A549 (cell line): Measurements from ENCODE around the gene PLA2G7. TPM values are rescaled to one million over a fixed set of nuclear protein-coding genes. Genes with fewer than 3 reads are reported as not detected.

Experiments
- ATAC-seq, 2 experiments: fragments of 200-7000 bp in 1 of 2; fragments of >200 bp in 1 of 2; cut with Nextera tagmentation in 1 of 2; cut with Tn5 transposase in 1 of 2; 3 replicates each; pipeline versions ENCODE4 v1.8.0 to v1.9.1; 2018 to 2020; ENCODE audit warnings: mild to moderate bottlenecking in 1 of 2, moderate library complexity in 1 of 2
- CTCF ChIA-PET: fragments of 300-600 bp; sonication (Branson Sonifier 250); formaldehyde crosslinking; extraction: SDS; loops from one replicate; lab custom pipeline; 2021; ENCODE audit warnings: antibody characterized with exemption, inconsistent platforms; lab: Yijun Ruan, JAX
- POLR2A ChIA-PET: fragments of 350-600 bp; formaldehyde crosslinking; extraction: SDS; loops from one replicate; lab custom pipeline; 2021; ENCODE audit warnings: antibody characterized with exemption, inconsistent platforms; lab: Yijun Ruan, JAX
- DNase-seq, 2 experiments: peaks; one replicate each; pipeline versions ENCODE4 v3.0.0 to v3.0.0-alpha.2; 2011 to 2016; ENCODE audit warnings: low read depth in 1 of 2, low spot score in 1 of 2
- FAIRE-seq: peaks from 2 replicates; lab custom pipeline; 2011; peaks lifted over from hg19 to GRCh38; lab: Jason Lieb, UNC
- H3K27ac ChIP-seq, 2 experiments: fragments of >200 bp; sonication (Bioruptor Twin); formaldehyde crosslinking; 3 replicates each; pipeline ENCODE4 v1.5.1; 2016 to 2017
- H3K4me1 ChIP-seq: fragments of >200 bp; sonication (Bioruptor Twin); formaldehyde crosslinking; 3 replicates; pipeline ENCODE4 v1.6.1; 2016
- H3K4me2 ChIP-seq: fragments of >200 bp; sonication (Bioruptor Twin); formaldehyde crosslinking; 3 replicates; pipeline ENCODE4 v1.6.1; 2016
- H3K4me3 ChIP-seq: fragments of >200 bp; sonication (Bioruptor Twin); formaldehyde crosslinking; 3 replicates; pipeline ENCODE4 v1.5.1; 2016
- H3K9me3 ChIP-seq: fragments of >200 bp; sonication (Bioruptor Twin); formaldehyde crosslinking; 3 replicates; pipeline ENCODE4 v1.6.1; 2016
- CBX8 ChIP-seq: fragments of 200-600 bp; sonication (generic); IDR thresholded peaks from 2 replicates; pipeline ENCODE4 v1.6.1; 2016
- CHD2 ChIP-seq: fragments of 150-350 bp; IDR thresholded peaks from 2 replicates; pipeline ENCODE4 v1.6.1; 2014; ENCODE audit warnings: low read length; ENCODE audit not compliant: partially characterized antibody
- CHD4 ChIP-seq: fragments of 200-600 bp; sonication (generic); IDR thresholded peaks from 2 replicates; pipeline ENCODE4 v1.6.1; 2016; ENCODE audit warnings: antibody characterized with exemption, mild to moderate bottlenecking, borderline replicate concordance
- EHF ChIP-seq: fragments of 250-450 bp; sonication (Bioruptor Pico); IDR thresholded peaks from 2 replicates; pipeline ENCODE4 v1.5.0; 2020; ENCODE audit warnings: mild to moderate bottlenecking
- EHMT2 ChIP-seq: fragments of 200-600 bp; sonication (generic); IDR thresholded peaks from 2 replicates; pipeline ENCODE4 v1.6.1; 2016; ENCODE audit warnings: antibody characterized with exemption, low read depth, mild to moderate bottlenecking, moderate library complexity
- ESRRA ChIP-seq: fragments of 150-350 bp; IDR thresholded peaks from 2 replicates; pipeline ENCODE4 v1.6.1; 2014; ENCODE audit warnings: mild to moderate bottlenecking, low read length, borderline replicate concordance
- GATA3 ChIP-seq: IDR thresholded peaks from 2 replicates; pipeline ENCODE4 v1.6.1; 2012; ENCODE audit warnings: borderline replicate concordance
- HES2 ChIP-seq: fragments of >200 bp; sonication (Bioruptor Twin); formaldehyde crosslinking; IDR thresholded peaks from 2 replicates; pipeline ENCODE4 v1.6.1; 2016
- HEYL ChIP-seq: fragments of 250-450 bp; sonication (Bioruptor Pico); IDR thresholded peaks from 2 replicates; pipeline ENCODE4 v1.8.0; 2021; ENCODE audit warnings: mild to moderate bottlenecking, moderate library complexity
- HOXB13 ChIP-seq: fragments of 250-450 bp; sonication (Bioruptor Pico); IDR thresholded peaks from 2 replicates; pipeline ENCODE4 v1.5.0; 2020; ENCODE audit warnings: low read depth, mild to moderate bottlenecking, moderate library complexity
- HOXB5 ChIP-seq: fragments of 250-450 bp; sonication (Bioruptor Pico); IDR thresholded peaks from 2 replicates; pipeline ENCODE4 v1.5.0; 2020; ENCODE audit warnings: mild to moderate bottlenecking, moderate library complexity
- KDM1A ChIP-seq: fragments of 200-600 bp; sonication (generic); IDR thresholded peaks from 2 replicates; pipeline ENCODE4 v1.6.1; 2016; ENCODE audit warnings: low read depth, mild to moderate bottlenecking
- KDM5A ChIP-seq: fragments of 200-600 bp; sonication (generic); IDR thresholded peaks from 2 replicates; pipeline ENCODE4 v1.6.1; 2016; ENCODE audit warnings: antibody characterized with exemption, mild to moderate bottlenecking
- MAX ChIP-seq: IDR thresholded peaks from 2 replicates; pipeline ENCODE4 v1.6.1; 2012
- MAZ ChIP-seq: fragments of 150-350 bp; IDR thresholded peaks from 2 replicates; pipeline ENCODE4 v1.6.1; 2014; ENCODE audit warnings: antibody characterized with exemption, low read depth, low read length, borderline replicate concordance
- MYC ChIP-seq: IDR thresholded peaks from 2 replicates; pipeline ENCODE4 v1.6.1; 2012; ENCODE audit warnings: mild to moderate bottlenecking, inconsistent platforms, low read length, improper control_type of control experiment, borderline replicate concordance
- NFE2L2 ChIP-seq: fragments of 150-350 bp; conservative IDR thresholded peaks from 2 replicates; pipeline ENCODE4 v1.6.1; 2014; ENCODE audit warnings: low read length
- NPAS2 ChIP-seq: fragments of 250-450 bp; sonication (Bioruptor Pico); IDR thresholded peaks from 2 replicates; pipeline ENCODE4 v1.8.0; 2022; ENCODE audit warnings: mild to moderate bottlenecking, moderate library complexity, borderline replicate concordance
- NR3C1 ChIP-seq: fragments of >200 bp; sonication (Bioruptor Twin); formaldehyde crosslinking; IDR thresholded peaks from 3 replicates; pipeline ENCODE4 v1.6.1; 2017
- PHF8 ChIP-seq: fragments of 200-600 bp; sonication (generic); IDR thresholded peaks from 2 replicates; pipeline ENCODE4 v1.6.1; 2016; ENCODE audit warnings: low read depth, mild to moderate bottlenecking, antibody characterized with exemption, moderate library complexity, borderline replicate concordance
- RAD21 ChIP-seq, 2 experiments: fragments of >200 bp in 1 of 2; sonication (Bioruptor Twin) in 1 of 2; formaldehyde crosslinking in 1 of 2; IDR thresholded peaks in 1 of 2; conservative IDR thresholded peaks in 1 of 2; 2 replicates in 1 of 2; 3 replicates in 1 of 2; pipeline ENCODE4 v1.6.1; 2012 to 2018; ENCODE audit warnings: inconsistent platforms in 1 of 2
- RCOR1 ChIP-seq: fragments of 150-350 bp; IDR thresholded peaks from 2 replicates; pipeline ENCODE4 v1.6.1; 2014; ENCODE audit warnings: antibody characterized with exemption, low read length, low read depth
- RFX5 ChIP-seq: fragments of 450-650 bp; IDR thresholded peaks from 2 replicates; pipeline ENCODE4 v1.7.1; 2014; ENCODE audit warnings: antibody characterized with exemption, mild to moderate bottlenecking, moderate library complexity
- RNF2 ChIP-seq: fragments of 200-600 bp; sonication (generic); IDR thresholded peaks from 2 replicates; pipeline ENCODE4 v1.6.1; 2016; ENCODE audit warnings: low read depth, mild to moderate bottlenecking, antibody characterized with exemption, moderate library complexity, borderline replicate concordance
- WGBS: methylation state at CpG from one replicate; pipeline ENCODE4 v1.1.6; 2017; ENCODE audit errors: missing lambda C conversion rate; 5-methylcytosine and 5-hydroxymethylcytosine counted together
- polyA plus RNA-seq, 4 experiments: library from polyadenylated mRNA; depleted of rRNA in 3 of 4; stranded (reverse); fragments of >200 nt; fragmentation: RNase III in 1 of 4; extraction: RNeasy Plus Mini Kit Qiagen cat#74134 plus additional on column Dnase treatment in 1 of 4; gene quantifications; 2 replicates in 3 of 4; 3 replicates in 1 of 4; pipeline ENCODE4 v1.2.3, GENCODE V29; 2011 to 2017
- TF ChIP-seq, protein P1 (sequence below): fragments of 450-650 bp; IDR thresholded peaks from 2 replicates; pipeline ENCODE4 v1.6.1; 2014; ENCODE audit warnings: antibody characterized with exemption
- TF ChIP-seq, protein P2 (sequence below): fragments of 250-450 bp; sonication (Bioruptor Pico); IDR thresholded peaks from 2 replicates; pipeline ENCODE4 v1.5.0; 2021; ENCODE audit warnings: mild to moderate bottlenecking, moderate library complexity, borderline replicate concordance
- TF ChIP-seq, protein P3 (sequence below): fragments of >200 bp; sonication (Bioruptor Twin); formaldehyde crosslinking; IDR thresholded peaks from 3 replicates; pipeline ENCODE4 v1.5.1; 2016

PLA2G7 gene
- polyA plus RNA-seq, 2 of the 4 experiments (the other 2 are of a cell fraction) = 0.04 TPM; not detected in 1

GRCh38 chr6:46733341-46733801, 1.8 kb downstream of the PLA2G7 start:
- Histone ChIP-seq H3K27ac (no peak overlapping the region), H3K4me2 (no peak overlapping the region), H3K9me3 (no peaks in the 10 kb centered on the region), H3K4me1 (no peaks in the 10 kb centered on the region), H3K4me3 (no peak overlapping the region)
- ChIA-PET POLR2A (no interaction called here), CTCF (interaction anchor here (0.6 kb wide), 2 partner anchors 13 to 63 kb away, joined by 3 read pairs; partner anchors contain the start of gene ANKRD66)
- 70% methylated on average over 2 of the region's 2 CpGs for WGBS
- TF ChIP-seq RAD21 (conservative IDR thresholded peaks at IDR 0.05 in 1 of 2, IDR thresholded peaks at IDR 0.05 in 1 of 2) (no peak), EHF (no peak), HOXB5 (no peak), HES2 (no peak), NPAS2 (no peak), ESRRA (no peak), CHD2 (no peak), CHD4 (no peak), MAX (no peak), EHMT2 (no peak), MAZ (no peak), KDM5A (no peak), CBX8 (no peak)
- TF ChIP-seq, protein P1, sequence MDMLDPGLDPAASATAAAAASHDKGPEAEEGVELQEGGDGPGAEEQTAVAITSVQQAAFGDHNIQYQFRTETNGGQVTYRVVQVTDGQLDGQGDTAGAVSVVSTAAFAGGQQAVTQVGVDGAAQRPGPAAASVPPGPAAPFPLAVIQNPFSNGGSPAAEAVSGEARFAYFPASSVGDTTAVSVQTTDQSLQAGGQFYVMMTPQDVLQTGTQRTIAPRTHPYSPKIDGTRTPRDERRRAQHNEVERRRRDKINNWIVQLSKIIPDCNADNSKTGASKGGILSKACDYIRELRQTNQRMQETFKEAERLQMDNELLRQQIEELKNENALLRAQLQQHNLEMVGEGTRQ = no peak
- TF ChIP-seq, protein P2, sequence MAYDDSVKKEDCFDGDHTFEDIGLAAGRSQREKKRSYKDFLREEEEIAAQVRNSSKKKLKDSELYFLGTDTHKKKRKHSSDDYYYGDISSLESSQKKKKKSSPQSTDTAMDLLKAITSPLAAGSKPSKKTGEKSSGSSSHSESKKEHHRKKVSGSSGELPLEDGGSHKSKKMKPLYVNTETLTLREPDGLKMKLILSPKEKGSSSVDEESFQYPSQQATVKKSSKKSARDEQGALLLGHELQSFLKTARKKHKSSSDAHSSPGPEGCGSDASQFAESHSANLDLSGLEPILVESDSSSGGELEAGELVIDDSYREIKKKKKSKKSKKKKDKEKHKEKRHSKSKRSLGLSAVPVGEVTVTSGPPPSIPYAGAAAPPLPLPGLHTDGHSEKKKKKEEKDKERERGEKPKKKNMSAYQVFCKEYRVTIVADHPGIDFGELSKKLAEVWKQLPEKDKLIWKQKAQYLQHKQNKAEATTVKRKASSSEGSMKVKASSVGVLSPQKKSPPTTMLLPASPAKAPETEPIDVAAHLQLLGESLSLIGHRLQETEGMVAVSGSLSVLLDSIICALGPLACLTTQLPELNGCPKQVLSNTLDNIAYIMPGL = no peak
- FAIRE-seq = no peak
- ATAC-seq = no peak
- no peak for DNase-seq

GRCh38 chr6:46730921-46731461, 4.2 kb downstream of the PLA2G7 start:
- TF ChIP-seq, protein P2 = no peak
- TF ChIP-seq NFE2L2 = no peak
- no peak for TF ChIP-seq MYC
- no peak for TF ChIP-seq RCOR1
- no peak for TF ChIP-seq HOXB13 (CRISPR knock-in tag)
- TF ChIP-seq PHF8 = no peak
- TF ChIP-seq GATA3 = no peak
- TF ChIP-seq HEYL (CRISPR knock-in tag) = no peak
- TF ChIP-seq RNF2 = no peak
- TF ChIP-seq, protein P3, sequence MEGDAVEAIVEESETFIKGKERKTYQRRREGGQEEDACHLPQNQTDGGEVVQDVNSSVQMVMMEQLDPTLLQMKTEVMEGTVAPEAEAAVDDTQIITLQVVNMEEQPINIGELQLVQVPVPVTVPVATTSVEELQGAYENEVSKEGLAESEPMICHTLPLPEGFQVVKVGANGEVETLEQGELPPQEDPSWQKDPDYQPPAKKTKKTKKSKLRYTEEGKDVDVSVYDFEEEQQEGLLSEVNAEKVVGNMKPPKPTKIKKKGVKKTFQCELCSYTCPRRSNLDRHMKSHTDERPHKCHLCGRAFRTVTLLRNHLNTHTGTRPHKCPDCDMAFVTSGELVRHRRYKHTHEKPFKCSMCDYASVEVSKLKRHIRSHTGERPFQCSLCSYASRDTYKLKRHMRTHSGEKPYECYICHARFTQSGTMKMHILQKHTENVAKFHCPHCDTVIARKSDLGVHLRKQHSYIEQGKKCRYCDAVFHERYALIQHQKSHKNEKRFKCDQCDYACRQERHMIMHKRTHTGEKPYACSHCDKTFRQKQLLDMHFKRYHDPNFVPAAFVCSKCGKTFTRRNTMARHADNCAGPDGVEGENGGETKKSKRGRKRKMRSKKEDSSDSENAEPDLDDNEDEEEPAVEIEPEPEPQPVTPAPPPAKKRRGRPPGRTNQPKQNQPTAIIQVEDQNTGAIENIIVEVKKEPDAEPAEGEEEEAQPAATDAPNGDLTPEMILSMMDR = no peak
- no peak for TF ChIP-seq EHMT2
- no peak for TF ChIP-seq KDM1A
- TF ChIP-seq NR3C1 = no peak
- no peak for TF ChIP-seq RFX5
- TF ChIP-seq MAX = no peak
- H3K4me3 ChIP-seq = no peak overlapping the region
- 38% methylated on average over 4 of the region's 4 CpGs for WGBS
- CTCF ChIA-PET = no interaction called here
- POLR2A ChIA-PET = no interaction called here
- H3K9me3 ChIP-seq = no peaks in the 10 kb centered on the region
- no peak overlapping the region for H3K4me2 ChIP-seq
- ATAC-seq = no peak
- H3K4me1 ChIP-seq = no peaks in the 10 kb centered on the region
- H3K27ac ChIP-seq = no peak overlapping the region
- DNase-seq = no peak
- no peak for FAIRE-seq
